NCI-H446 (cell line): ENCODE measurements around the gene DLGAP1.
"Not testable (repeated sequence)": the region's sequence is repeated elsewhere in the genome, so short reads cannot be mapped to it uniquely, and the experiment has no call there.

Experiments used
- DNase-seq, 2 experiments: peaks; one replicate each; lab custom pipeline; 2025; lab: John Stamatoyannopoulos, UW

Gene DLGAP1

GRCh38 chr18:4078246-4078645 is 376.9 kb downstream of the DLGAP1 start:
- DNase-seq = no peak

- no peak for DNase-seq
Observed at GRCh38 chr18:4077721-4078120, 377.4 kb downstream of the DLGAP1 start.

- DNase-seq = no peak
Observed at GRCh38 chr18:4077204-4077603, 377.9 kb downstream of the DLGAP1 start.

GRCh38 chr18:4074647-4075046 is 380.5 kb downstream of the DLGAP1 start:
- DNase-seq = no peak

- DNase-seq = no peak
Observed at GRCh38 chr18:4069183-4069582, 385.9 kb downstream of the DLGAP1 start.

- peak; percentile 35 to 71 for DNase-seq
Observed at GRCh38 chr18:4068552-4069158, 386.5 kb downstream of the DLGAP1 start.

GRCh38 chr18:4063545-4063944 is 391.6 kb downstream of the DLGAP1 start:
- DNase-seq = no peak

- no peak for DNase-seq
Observed at GRCh38 chr18:4060427-4061281, 394.5 kb downstream of the DLGAP1 start.

GRCh38 chr18:4058179-4058578 is 396.9 kb downstream of the DLGAP1 start:
- peak; percentile 10 to 77 for DNase-seq

GRCh38 chr18:4040391-4041092 is 414.6 kb downstream of the DLGAP1 start:
- DNase-seq = no peak

- DNase-seq = no peak
Observed at GRCh38 chr18:4035521-4035920, 419.6 kb downstream of the DLGAP1 start.

GRCh38 chr18:4034815-4035214 is 420.3 kb downstream of the DLGAP1 start:
- not testable (repeated sequence) for DNase-seq

GRCh38 chr18:4026542-4026941 is 428.6 kb downstream of the DLGAP1 start:
- no peak for DNase-seq

- no peak for DNase-seq
Observed at GRCh38 chr18:4024702-4025101, 430.4 kb downstream of the DLGAP1 start.

GRCh38 chr18:4022749-4023148 is 432.4 kb downstream of the DLGAP1 start:
- DNase-seq = not testable (repeated sequence)

- DNase-seq = no peak
Observed at GRCh38 chr18:4020026-4020425, 435.1 kb downstream of the DLGAP1 start.

- DNase-seq = no peak
Observed at GRCh38 chr18:4017480-4017879, 437.6 kb downstream of the DLGAP1 start.

GRCh38 chr18:4016391-4017049 is 438.6 kb downstream of the DLGAP1 start:
- DNase-seq = no peak

- no peak for DNase-seq
Observed at GRCh38 chr18:4007846-4008245, 447.3 kb downstream of the DLGAP1 start.

GRCh38 chr18:4004183-4004829 is 450.8 kb downstream of the DLGAP1 start:
- no peak for DNase-seq

GRCh38 chr18:3998698-3999333 is 456.3 kb downstream of the DLGAP1 start:
- DNase-seq = peak; percentile 21 to 53
